ENCODE results near the gene CACNA1I.

DNA sequence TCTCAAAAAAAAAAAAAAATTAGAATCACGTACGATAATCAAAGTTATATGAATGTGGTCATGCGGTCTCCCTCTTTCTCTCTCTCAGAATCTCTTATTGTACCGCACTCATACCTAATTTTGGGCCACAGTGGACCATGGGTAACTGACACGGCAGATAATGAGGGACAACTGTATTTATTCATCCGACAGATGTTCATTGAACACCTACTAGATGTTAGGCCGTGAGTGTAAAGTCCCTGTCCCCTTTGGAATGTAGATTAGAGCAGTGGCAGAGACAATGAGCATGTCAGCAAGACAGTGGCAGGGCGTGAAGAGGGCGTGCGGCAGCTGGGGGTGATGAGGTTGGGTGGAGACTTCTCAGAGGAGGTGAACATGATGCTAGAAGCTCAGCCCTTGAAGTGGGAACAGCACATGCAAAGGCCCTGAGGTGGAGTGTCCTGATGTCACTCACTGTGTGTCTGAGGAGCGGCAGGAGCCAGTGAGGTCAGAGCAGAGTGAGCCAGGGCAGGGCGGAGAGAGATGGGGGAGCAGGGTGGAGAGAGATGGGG lies 25.1 kb downstream of the CACNA1I start:
- no peak for TF ChIP-seq POLR2A (IDR thresholded peaks at IDR 0.05; ENCODE audit: low read depth, low read length)
- TF ChIP-seq CTCF (IDR thresholded peaks at IDR 0.05; ENCODE audit: extremely low read depth in 1 of 2, insufficient read depth in 1 of 2, low read depth in 1 of 2, low read length in 2 of 2), result no peak
- TF ChIP-seq POLR2AphosphoS5 (IDR thresholded peaks at IDR 0.05; ENCODE audit: insufficient read depth, low read depth, low read length), result no peak
- TF ChIP-seq, protein P1, sequence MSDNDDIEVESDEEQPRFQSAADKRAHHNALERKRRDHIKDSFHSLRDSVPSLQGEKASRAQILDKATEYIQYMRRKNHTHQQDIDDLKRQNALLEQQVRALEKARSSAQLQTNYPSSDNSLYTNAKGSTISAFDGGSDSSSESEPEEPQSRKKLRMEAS (IDR thresholded peaks at IDR 0.05; ENCODE audit: insufficient read depth, insufficient read length), result no peak
- no peak for TF ChIP-seq EZH2 (IDR thresholded peaks at IDR 0.05; ENCODE audit: borderline replicate concordance, low read depth, low read length, severe bottlenecking)
- no peak for TF ChIP-seq FOS (IDR thresholded peaks at IDR 0.05; ENCODE audit: borderline replicate concordance, insufficient read depth, low read length)
- no peak for TF ChIP-seq MYC (IDR thresholded peaks at IDR 0.05; ENCODE audit: low read depth, low read length)
- no peak for TF ChIP-seq JUN (IDR thresholded peaks at IDR 0.05; ENCODE audit: borderline replicate concordance, insufficient read depth, insufficient read length, low read depth)
